Measurements from ENCODE around the gene FAM76A. TPM values are rescaled to one million over a fixed set of nuclear protein-coding genes. Genes with fewer than 3 reads are reported as not detected.

The FAM76A gene
- total and polyA plus RNA-seq, 2 donors: 8.1 to 18.2 TPM

- Histone ChIP-seq H3K4me1 (ENCODE audit: insufficient read depth) (no peaks in the 10 kb centered on the region), H3K4me3 (ENCODE audit: low read depth, low read length) (no peak overlapping the region), H3K36me3 (ENCODE audit: insufficient read depth) (no peaks in the 10 kb centered on the region), H3K27ac (ENCODE audit: low read depth) (no peak overlapping the region)
- DNase-seq (ENCODE audit: extremely low spot score): no peak
- WGBS: 65% methylated on average over 2 of the region's 2 CpGs
Observed at GRCh38 chr1:27705545-27705944, 20.2 kb upstream of the FAM76A start.

GRCh38 chr1:27710574-27710973 is 15.2 kb upstream of the FAM76A start:
- Histone ChIP-seq H3K4me3 (ENCODE audit: low read depth, low read length) (no peak overlapping the region), H3K27ac (ENCODE audit: low read depth) (no peak overlapping the region), H3K36me3 (ENCODE audit: insufficient read depth) (no peaks in the 10 kb centered on the region), H3K4me1 (ENCODE audit: insufficient read depth) (no peaks in the 10 kb centered on the region)
- DNase-seq (ENCODE audit: extremely low spot score): no peak
- WGBS: 97% methylated on average over 2 of the region's 2 CpGs

GRCh38 chr1:27713139-27713725 is 12.5 kb upstream of the FAM76A start:
- no peak for DNase-seq (ENCODE audit: extremely low spot score)
- H3K36me3 ChIP-seq (ENCODE audit: insufficient read depth): no peaks in the 10 kb centered on the region
- 50% methylated on average over 3 of the region's 3 CpGs for WGBS

DNA sequence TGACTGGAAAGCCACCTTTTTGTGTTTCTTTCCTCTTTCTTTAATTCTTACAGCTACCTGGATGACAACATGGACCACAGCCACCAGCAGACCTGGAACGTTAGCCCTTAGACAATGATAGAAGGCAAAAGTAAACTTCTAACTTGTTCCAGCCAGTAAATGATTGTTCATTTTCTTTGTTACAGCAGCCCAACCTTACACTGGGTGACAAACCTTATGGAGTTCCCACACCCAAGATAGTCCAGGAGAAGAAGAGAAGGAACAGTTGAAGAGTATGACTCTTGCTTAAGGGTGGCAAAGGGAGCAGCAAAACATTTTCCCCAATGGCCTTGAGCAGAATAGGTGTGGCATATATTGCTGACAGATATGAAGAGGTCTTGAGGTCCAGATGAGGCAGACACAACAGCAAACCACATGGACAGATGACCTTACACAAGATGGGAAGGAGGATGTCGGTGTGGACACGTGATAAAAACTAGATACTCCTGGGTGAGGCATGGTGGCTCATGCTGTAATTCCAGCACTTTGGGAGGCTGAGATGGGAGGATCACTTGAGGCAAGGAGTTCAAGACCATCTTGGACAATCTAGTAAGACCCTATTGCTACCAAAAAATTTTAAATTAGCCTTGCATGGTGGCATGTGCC is 11.8 kb upstream of the FAM76A start:
- Histone ChIP-seq H3K27ac (ENCODE audit: low read depth) (no peak overlapping the region), H3K36me3 (ENCODE audit: insufficient read depth) (no peaks in the 10 kb centered on the region), H3K4me3 (ENCODE audit: low read depth, low read length) (no peak overlapping the region), H3K4me1 (ENCODE audit: insufficient read depth) (no peaks in the 10 kb centered on the region)
- no peak for DNase-seq (ENCODE audit: extremely low spot score)
- 76% methylated on average over 3 of the region's 3 CpGs for WGBS

More at GRCh38 chr1:27713139-27713725, 12.5 kb upstream of the FAM76A start:
- H3K27ac ChIP-seq (ENCODE audit: low read depth): no peak overlapping the region
- H3K4me3 ChIP-seq (ENCODE audit: low read depth, low read length): no peak overlapping the region
- H3K4me1 ChIP-seq (ENCODE audit: insufficient read depth): no peaks in the 10 kb centered on the region

DNA sequence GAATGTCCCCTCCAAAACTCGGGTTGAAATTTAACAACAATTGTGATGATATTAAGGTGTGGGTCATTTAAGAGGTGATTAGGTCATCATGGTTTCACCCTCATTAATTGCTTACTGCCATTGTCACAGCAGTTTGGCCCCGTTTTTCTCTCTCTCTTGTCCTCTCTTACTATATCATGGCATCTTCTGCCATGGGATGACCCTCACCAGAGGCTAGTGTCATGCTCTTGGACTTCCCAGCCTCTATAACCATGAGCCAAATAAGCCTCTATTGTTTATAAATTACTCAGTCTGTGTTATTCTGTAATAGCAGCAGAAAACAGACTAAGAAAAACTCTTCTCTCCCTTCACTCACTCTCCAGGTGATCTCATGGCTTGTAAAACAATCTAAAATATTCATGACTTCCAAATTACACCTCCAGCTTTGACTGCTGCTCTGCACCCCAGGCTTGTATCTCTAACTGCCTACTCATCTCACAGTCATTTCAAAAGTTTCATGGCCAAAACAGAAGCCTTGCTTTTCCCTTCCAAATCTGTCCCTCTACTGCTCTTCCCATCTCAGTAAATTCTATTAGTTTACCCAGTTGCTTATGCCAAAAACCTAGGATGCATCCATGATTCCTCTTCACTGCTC is 9.4 kb upstream of the FAM76A start:
- Histone ChIP-seq H3K4me1 (ENCODE audit: insufficient read depth) (no peaks in the 10 kb centered on the region), H3K4me3 (ENCODE audit: low read depth, low read length) (no peak overlapping the region), H3K27ac (ENCODE audit: low read depth) (no peak overlapping the region), H3K36me3 (ENCODE audit: insufficient read depth) (no peaks in the 10 kb centered on the region)
- DNase-seq (ENCODE audit: extremely low spot score): no peak
- WGBS: 68% methylated on average over 2 of the region's 2 CpGs

- Histone ChIP-seq H3K27ac (ENCODE audit: low read depth) (no peak overlapping the region), H3K36me3 (ENCODE audit: insufficient read depth) (no peaks in the 10 kb centered on the region), H3K4me3 (ENCODE audit: low read depth, low read length) (no peak overlapping the region), H3K4me1 (ENCODE audit: insufficient read depth) (no peaks in the 10 kb centered on the region)
- WGBS: 60% methylated on average over 5 of the region's 5 CpGs
- no peak for DNase-seq (ENCODE audit: extremely low spot score)
Observed at GRCh38 chr1:27719286-27720251, 6.2 kb upstream of the FAM76A start.

DNA sequence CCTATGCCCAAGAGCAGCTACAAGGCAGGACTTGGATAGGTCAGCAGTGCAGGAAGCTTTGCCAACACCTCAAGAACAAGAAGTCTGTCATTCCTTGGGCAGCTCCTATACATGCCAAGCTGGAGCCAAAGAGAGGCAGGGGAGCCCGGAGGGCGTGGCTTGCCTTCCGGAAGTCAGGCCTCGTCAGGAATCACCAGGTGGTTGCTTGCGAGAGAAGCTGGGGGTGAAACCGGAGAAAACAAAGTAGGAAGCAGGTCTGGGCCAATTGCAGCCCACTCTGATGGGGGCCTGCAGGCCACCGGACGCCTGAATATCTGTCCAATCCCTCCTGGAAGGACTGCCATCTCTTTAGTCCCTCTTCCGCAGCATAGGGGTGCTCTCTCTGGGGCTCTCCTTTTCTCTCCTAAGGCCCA is 794 bp upstream of the FAM76A start:
- Histone ChIP-seq H3K4me1 (ENCODE audit: insufficient read depth) (no peaks in the 10 kb centered on the region), H3K27ac (ENCODE audit: low read depth) (peak overlapping the region; percentile 68), H3K36me3 (ENCODE audit: insufficient read depth) (no peaks in the 10 kb centered on the region), H3K4me3 (ENCODE audit: low read depth, low read length) (peak overlapping the region; percentile 23)
- 67% methylated on average over 9 of the region's 9 CpGs for WGBS
- DNase-seq (ENCODE audit: extremely low spot score): no peak

- DNase-seq (ENCODE audit: extremely low spot score): no peak
- Histone ChIP-seq H3K27ac (ENCODE audit: low read depth) (peak overlapping the region; percentile 89), H3K36me3 (ENCODE audit: insufficient read depth) (no peaks in the 10 kb centered on the region), H3K4me3 (ENCODE audit: low read depth, low read length) (peak overlapping the region; percentile 94), H3K4me1 (ENCODE audit: insufficient read depth) (no peaks in the 10 kb centered on the region)
- WGBS: under 1% methylated on average over 46 of the region's 46 CpGs
Observed at GRCh38 chr1:27726173-27727044, 648 bp downstream of the FAM76A start.

- Histone ChIP-seq H3K36me3 (ENCODE audit: insufficient read depth) (no peaks in the 10 kb centered on the region), H3K4me3 (ENCODE audit: low read depth, low read length) (no peak overlapping the region), H3K27ac (ENCODE audit: low read depth) (no peak overlapping the region), H3K4me1 (ENCODE audit: insufficient read depth) (no peaks in the 10 kb centered on the region)
- no peak for DNase-seq (ENCODE audit: extremely low spot score)
- WGBS: 65% methylated on average over 3 of the region's 3 CpGs
Observed at GRCh38 chr1:27727126-27727525, 1.4 kb downstream of the FAM76A start.

DNA sequence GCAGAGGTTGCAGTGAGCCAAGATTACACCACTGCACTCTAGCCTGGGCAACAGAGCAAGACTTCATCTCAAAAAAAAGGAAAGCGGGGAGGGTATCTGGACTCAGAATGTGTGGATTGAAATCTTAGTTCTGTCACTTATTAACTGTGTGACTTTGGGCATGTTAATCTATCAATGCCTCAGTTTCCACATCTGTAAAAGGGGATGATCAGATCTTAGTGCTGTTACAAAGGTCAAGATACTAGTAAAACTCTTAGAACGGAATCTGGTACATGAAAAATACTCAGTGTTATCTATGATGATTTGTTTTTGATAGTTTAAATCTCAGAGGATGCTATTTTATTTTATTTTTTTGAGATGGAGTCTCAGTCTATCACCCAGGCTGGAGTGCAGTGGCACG is 10.5 kb downstream of the FAM76A start:
- no peak for DNase-seq (ENCODE audit: extremely low spot score)
- H3K4me3 ChIP-seq (ENCODE audit: low read depth, low read length): no peak overlapping the region
- 79% methylated on average over 3 of the region's 3 CpGs for WGBS
- peaks cover 5% of the 10 kb centered on the region for H3K36me3 ChIP-seq (ENCODE audit: insufficient read depth)
- no peak overlapping the region for H3K27ac ChIP-seq (ENCODE audit: low read depth)
- H3K4me1 ChIP-seq (ENCODE audit: insufficient read depth): no peaks in the 10 kb centered on the region

DNA sequence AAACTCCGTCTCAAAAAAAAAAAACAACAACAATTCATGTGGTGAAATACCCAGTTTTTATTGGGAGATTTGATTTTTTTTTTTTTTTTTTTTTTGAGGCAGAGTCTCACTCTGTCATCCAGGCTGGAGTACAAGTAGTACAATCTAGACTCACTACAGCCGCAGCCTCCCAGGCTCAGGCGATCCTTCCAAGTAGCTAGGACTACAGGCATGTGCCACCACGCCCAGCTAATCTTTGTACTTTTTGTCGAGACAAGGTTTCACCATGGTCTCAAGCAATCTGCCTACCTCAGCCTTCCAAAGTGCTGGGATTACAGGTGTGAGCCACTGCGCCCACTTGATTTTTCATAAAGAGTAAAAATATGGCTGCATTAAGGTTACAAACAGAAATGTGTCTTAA is 15.4 kb downstream of the FAM76A start:
- no peak overlapping the region for H3K27ac ChIP-seq (ENCODE audit: low read depth)
- H3K4me3 ChIP-seq (ENCODE audit: low read depth, low read length): no peak overlapping the region
- 95% methylated on average over 6 of the region's 6 CpGs for WGBS
- H3K4me1 ChIP-seq (ENCODE audit: insufficient read depth): no peaks in the 10 kb centered on the region
- peaks cover 3% of the 10 kb centered on the region for H3K36me3 ChIP-seq (ENCODE audit: insufficient read depth)
- no peak for DNase-seq (ENCODE audit: extremely low spot score)

DNA sequence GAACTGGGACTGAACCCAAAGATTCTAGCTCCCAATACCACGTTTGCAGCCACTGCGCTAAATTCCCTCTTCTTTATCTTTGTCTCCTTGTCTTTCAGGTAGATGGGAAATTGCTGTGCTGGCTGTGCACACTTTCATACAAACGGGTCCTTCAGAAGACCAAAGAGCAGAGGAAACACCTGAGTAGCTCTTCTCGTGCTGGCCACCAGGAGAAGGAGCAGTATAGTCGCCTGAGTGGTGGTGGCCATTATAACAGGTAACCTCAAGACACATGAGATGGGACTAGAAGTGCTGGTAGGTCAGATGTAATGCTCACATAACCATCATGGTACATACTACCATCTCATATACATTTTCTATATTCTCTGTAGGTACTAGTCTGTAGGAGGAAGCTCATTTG is 18.8 kb downstream of the FAM76A start:
- H3K27ac ChIP-seq (ENCODE audit: low read depth): no peak overlapping the region
- peaks cover 3% of the 10 kb centered on the region for H3K36me3 ChIP-seq (ENCODE audit: insufficient read depth)
- no peak overlapping the region for H3K4me3 ChIP-seq (ENCODE audit: low read depth, low read length)
- no peaks in the 10 kb centered on the region for H3K4me1 ChIP-seq (ENCODE audit: insufficient read depth)
- WGBS: 91% methylated on average over 5 of the region's 5 CpGs
- DNase-seq (ENCODE audit: extremely low spot score): no peak

GRCh38 chr1:27745466-27745865 is 19.7 kb downstream of the FAM76A start:
- Histone ChIP-seq H3K4me1 (ENCODE audit: insufficient read depth) (no peaks in the 10 kb centered on the region), H3K36me3 (ENCODE audit: insufficient read depth) (peaks cover 3% of the 10 kb centered on the region), H3K27ac (ENCODE audit: low read depth) (no peak overlapping the region), H3K4me3 (ENCODE audit: low read depth, low read length) (no peak overlapping the region)
- no peak for DNase-seq (ENCODE audit: extremely low spot score)
- WGBS: 90% methylated on average over 4 of the region's 4 CpGs

Data from urinary bladder (tissue), 4 donors.